H1 (cell line): Measurements from ENCODE around the gene GCHFR. TPM values are rescaled to one million over a fixed set of nuclear protein-coding genes. Genes with fewer than 3 reads are reported as not detected.

ENCODE experiments used
- CTCF ChIA-PET: fragments of 300-600 bp; sonication (Branson Sonifier 250); formaldehyde crosslinking; loops from one replicate; lab custom pipeline; 2021; ENCODE audit not compliant: partially characterized antibody; lab: Charles Lee
- POLR2A ChIA-PET: fragments of 300-600 bp; sonication (Branson Sonifier 250); formaldehyde crosslinking; loops from one replicate; lab custom pipeline; 2021; ENCODE audit warnings: inconsistent platforms; ENCODE audit not compliant: partially characterized antibody; lab: Charles Lee
- DNase-seq, 2 experiments: peaks; one replicate each; pipeline versions ENCODE4 v3.0.0 to v3.0.0-alpha.2; 2010 to 2022; ENCODE audit warnings: low spot score in 2 of 2, low read depth in 1 of 2, mixed read lengths in 1 of 2
- FAIRE-seq: peaks from 2 replicates; lab custom pipeline; 2011; peaks lifted over from hg19 to GRCh38; lab: Jason Lieb, UNC
- H2AFZ ChIP-seq: 2 replicates; pipeline ENCODE4 v1.8.1; 2012; ENCODE audit warnings: low read length, inconsistent platforms
- H2AK5ac ChIP-seq: 2 replicates; pipeline ENCODE4 v1.6.1; 2013; ENCODE audit warnings: low read depth, low read length
- H2BK120ac ChIP-seq: replicated peaks from 2 replicates; pipeline ENCODE3; 2013; ENCODE audit warnings: low read depth, low read length, inconsistent platforms
- H2BK12ac ChIP-seq: 2 replicates; pipeline ENCODE4 v1.6.1; 2013; ENCODE audit warnings: low read depth, low read length
- H2BK15ac ChIP-seq: 2 replicates; pipeline ENCODE4 v1.6.1; 2013; ENCODE audit warnings: low read length
- H2BK20ac ChIP-seq: 2 replicates; pipeline ENCODE4 v1.6.1; 2013; ENCODE audit warnings: low read length
- H2BK5ac ChIP-seq: 2 replicates; pipeline ENCODE4 v1.6.1; 2013; ENCODE audit warnings: low read depth, low read length
- H3K14ac ChIP-seq: 2 replicates; pipeline ENCODE4 v1.6.1; 2013; ENCODE audit warnings: inconsistent platforms; ENCODE audit not compliant: insufficient read length
- H3K18ac ChIP-seq: 2 replicates; pipeline ENCODE4 v1.6.1; 2013; ENCODE audit warnings: low read length; ENCODE audit errors: extremely low read depth
- H3K23ac ChIP-seq: 2 replicates; pipeline ENCODE4 v1.6.1; 2013; ENCODE audit warnings: inconsistent platforms; ENCODE audit not compliant: insufficient read length
- H3K23me2 ChIP-seq: 2 replicates; pipeline ENCODE4 v1.6.1; 2013; ENCODE audit warnings: low read depth, low read length
- H3K27ac ChIP-seq: 2 replicates; pipeline ENCODE4 v1.6.1; 2011; ENCODE audit warnings: low read depth, low read length, inconsistent platforms
- H3K27me3 ChIP-seq, 4 experiments: replicated peaks in 1 of 4; 1 replicate in 1 of 4; 2 replicates in 3 of 4; pipeline versions ENCODE4 v1.6.1 to v1.8.1; 2011 to 2013; ENCODE audit warnings: low read length in 3 of 4, mild to moderate bottlenecking in 3 of 4, inconsistent platforms in 2 of 4, mixed read lengths in 2 of 4, moderate library complexity in 1 of 4; ENCODE audit not compliant: control insufficient read depth in 3 of 4, insufficient read depth in 3 of 4; ENCODE audit errors: extremely low read depth in 1 of 4
- H3K36me3 ChIP-seq, 4 experiments: 2 replicates each; pipeline versions ENCODE4 v1.6.1 to v1.8.1; 2011 to 2013; ENCODE audit warnings: mild to moderate bottlenecking in 4 of 4, low read length in 3 of 4, moderate library complexity in 2 of 4, control low read depth in 1 of 4, inconsistent platforms in 1 of 4; ENCODE audit not compliant: insufficient read depth in 4 of 4, control insufficient read depth in 2 of 4
- H3K4ac ChIP-seq: replicated peaks from 2 replicates; pipeline ENCODE3; 2013; ENCODE audit warnings: low read length, low read depth, mixed read lengths, inconsistent platforms; ENCODE audit not compliant: insufficient read length
- H3K4me1 ChIP-seq, 4 experiments: replicated peaks in 1 of 4; 1 replicate in 1 of 4; 2 replicates in 3 of 4; pipeline versions ENCODE4 v1.6.1 to v1.8.1; 2011 to 2013; ENCODE audit warnings: low read length in 3 of 4, inconsistent platforms in 2 of 4, mixed read lengths in 1 of 4; ENCODE audit not compliant: insufficient read depth in 4 of 4, control insufficient read depth in 3 of 4
- H3K4me2 ChIP-seq, 2 experiments: 2 replicates each; pipeline versions ENCODE4 v1.6.1 to v1.8.1; 2011 to 2013; ENCODE audit warnings: low read depth in 2 of 2, low read length in 2 of 2, control low read depth in 1 of 2, inconsistent platforms in 1 of 2, mild to moderate bottlenecking in 1 of 2; ENCODE audit not compliant: insufficient read depth in 1 of 2
- H3K4me3 ChIP-seq, 4 experiments: fragments of 200-600, 300-600 bp in 1 of 4; sonication (generic), shearing (Covaris generic), sonication (Bioruptor Twin) in 1 of 4; 2 replicates each; pipeline versions ENCODE4 v1.5.1 to v1.8.1; 2011 to 2016; ENCODE audit warnings: low read length in 4 of 4, low read depth in 3 of 4, control low read depth in 2 of 4, inconsistent platforms in 2 of 4, mild to moderate bottlenecking in 2 of 4, mixed read lengths in 1 of 4, moderate library complexity in 1 of 4; ENCODE audit not compliant: insufficient read depth in 2 of 4; ENCODE audit errors: extremely low read depth in 1 of 4
- H3K56ac ChIP-seq: replicated peaks from 2 replicates; pipeline ENCODE3; 2013; ENCODE audit warnings: low read depth, mild to moderate bottlenecking, mixed read lengths, low read length, inconsistent platforms; ENCODE audit not compliant: insufficient read length
- H3K79me1 ChIP-seq: 2 replicates; pipeline ENCODE4 v1.6.1; 2013; ENCODE audit warnings: low read depth, low read length, control low read depth
- H3K79me2 ChIP-seq, 2 experiments: 2 replicates each; pipeline versions ENCODE4 v1.6.1 to v1.8.1; 2012 to 2013; ENCODE audit warnings: low read length in 2 of 2, mild to moderate bottlenecking in 2 of 2, inconsistent platforms in 1 of 2; ENCODE audit not compliant: insufficient read depth in 2 of 2, control insufficient read depth in 1 of 2
- H3K9ac ChIP-seq, 4 experiments: replicated peaks in 1 of 4; 1 replicate in 1 of 4; 2 replicates in 3 of 4; pipeline versions ENCODE4 v1.6.1 to v1.8.1; 2011 to 2013; ENCODE audit warnings: low read depth in 3 of 4, low read length in 3 of 4, control low read depth in 2 of 4, mild to moderate bottlenecking in 2 of 4, moderate library complexity in 2 of 4, inconsistent platforms in 1 of 4; ENCODE audit errors: extremely low read depth in 1 of 4
- H3K9me3 ChIP-seq, 2 experiments: 2 replicates each; pipeline versions ENCODE4 v1.6.1 to v1.8.1; 2012 to 2013; ENCODE audit warnings: mild to moderate bottlenecking in 2 of 2, moderate library complexity in 2 of 2, control low read depth in 1 of 2, inconsistent platforms in 1 of 2, low read depth in 1 of 2, low read length in 1 of 2, mixed read lengths in 1 of 2; ENCODE audit not compliant: insufficient read depth in 2 of 2
- H4K20me1 ChIP-seq, 2 experiments: replicated peaks in 1 of 2; 2 replicates each; pipeline versions ENCODE3 to v1.8.1; 2011 to 2013; ENCODE audit warnings: inconsistent platforms in 2 of 2, low read length in 2 of 2, mild to moderate bottlenecking in 1 of 2; ENCODE audit not compliant: insufficient read depth in 2 of 2, control insufficient read depth in 1 of 2
- H4K5ac ChIP-seq: 2 replicates; pipeline ENCODE4 v1.6.1; 2013; ENCODE audit warnings: low read length, low read depth, mixed read lengths, inconsistent platforms; ENCODE audit not compliant: insufficient read length
- H4K8ac ChIP-seq: 2 replicates; pipeline ENCODE4 v1.8.0; 2013; ENCODE audit warnings: mild to moderate bottlenecking, moderate library complexity, low read length, inconsistent platforms; ENCODE audit not compliant: insufficient read depth; ENCODE audit errors: extremely low read depth
- H4K91ac ChIP-seq: replicated peaks from 2 replicates; pipeline ENCODE3; 2013; ENCODE audit warnings: low read length, mixed read lengths, inconsistent platforms; ENCODE audit not compliant: insufficient read length
- CEBPB ChIP-seq: IDR thresholded peaks from 2 replicates; pipeline ENCODE4 v1.6.1; 2012; ENCODE audit warnings: low read depth, low read length
- E2F6 ChIP-seq: IDR thresholded peaks from 2 replicates; pipeline ENCODE4 v1.6.1; 2012; ENCODE audit warnings: inconsistent platforms
- JUN ChIP-seq: IDR thresholded peaks from 2 replicates; pipeline ENCODE4 v1.6.1; 2011; ENCODE audit warnings: low read depth, mild to moderate bottlenecking, improper control_type of control experiment, low read length
- NANOG ChIP-seq: IDR thresholded peaks from 2 replicates; pipeline ENCODE4 v1.6.1; 2011; ENCODE audit warnings: low read length, low read depth, mild to moderate bottlenecking, inconsistent platforms; ENCODE audit not compliant: insufficient read depth, poor library complexity, severe bottlenecking
- PHF8 ChIP-seq: fragments of 200-600 bp; sonication (generic); conservative IDR thresholded peaks from 2 replicates; pipeline ENCODE4 v1.7.1; 2012; ENCODE audit warnings: low read depth, mild to moderate bottlenecking, inconsistent platforms, low read length, moderate library complexity
- POLR2A ChIP-seq, 2 experiments: IDR thresholded peaks; 1 replicate in 1 of 2; 2 replicates in 1 of 2; pipeline ENCODE4 v1.6.1; 2011; ENCODE audit warnings: low read depth in 2 of 2, low read length in 2 of 2, mild to moderate bottlenecking in 2 of 2; ENCODE audit errors: control extremely low read depth in 1 of 2
- SIN3A ChIP-seq, 2 experiments: IDR thresholded peaks in 1 of 2; conservative IDR thresholded peaks in 1 of 2; 2 replicates each; pipeline ENCODE4 v1.6.1; 2011 to 2012; ENCODE audit warnings: low read length in 2 of 2, improper control_type of control experiment in 1 of 2, low read depth in 1 of 2, mild to moderate bottlenecking in 1 of 2
- TCF12 ChIP-seq: IDR thresholded peaks from 2 replicates; pipeline ENCODE4 v1.6.1; 2011; ENCODE audit warnings: low read depth, mild to moderate bottlenecking, low read length
- YY1 ChIP-seq: IDR thresholded peaks from 2 replicates; pipeline ENCODE4 v1.6.1; 2011; ENCODE audit warnings: low read depth, mild to moderate bottlenecking, low read length
- WGBS, 2 experiments: shearing (Covaris generic) in 1 of 2; methylation state at CpG; one replicate each; pipeline versions ENCODE4 v1.1.6 to v1.1.7; 2013 to 2015; ENCODE audit warnings: low lambda C conversion rate in 2 of 2, mixed read lengths in 2 of 2, inconsistent platforms in 1 of 2, low coverage in 1 of 2, missing lambda C conversion rate in 1 of 2; ENCODE audit not compliant: insufficient replicate concordance in 2 of 2, insufficient coverage in 1 of 2, insufficient read length in 1 of 2; ENCODE audit errors: extremely low coverage in 1 of 2, missing lambda C conversion rate in 1 of 2; 5-methylcytosine and 5-hydroxymethylcytosine counted together
- polyA plus RNA-seq, 7 experiments: library from polyadenylated mRNA; depleted of rRNA in 3 of 7; stranded (reverse) in 5 of 7; unstranded in 2 of 7; fragments of >200 nt in 5 of 7; fragments of 200-250 nt in 2 of 7; gene quantifications; 1 replicate in 5 of 7; 2 replicates in 1 of 7; 4 replicates in 1 of 7; pipeline versions ENCODE4 v1.2.1 to v1.2.3, GENCODE V29; 2011 to 2013; ENCODE audit warnings: missing spikeins in 2 of 7, mixed read lengths in 2 of 7
- total RNA-seq: library from RNA; stranded (reverse); fragmentation: NEBNext Ultra II Directional; extraction: Animal tissue kit (Norgen Biotek cat#: 25700); gene quantifications from 2 replicates; pipeline ENCODE4 v1.2.1, GENCODE V29; 2021

GCHFR gene
- total and polyA plus RNA-seq, 2 of the 8 experiments (the other 6 are each of a cell fraction or from before 2014, with no cell fraction given), result 25.9 to 81.5 TPM

- H3K4me3 ChIP-seq, result no peak overlapping the region
- H3K14ac ChIP-seq, result no peak overlapping the region
- TF ChIP-seq PHF8 (no peak), E2F6 (no peak), SIN3A (conservative IDR thresholded peaks at IDR 0.05 in 1 of 2, IDR thresholded peaks at IDR 0.05 in 1 of 2; ENCODE audit: low read depth in 1 of 2, low read length in 2 of 2) (no peak), CEBPB (no peak), YY1 (no peak), TCF12 (no peak), NANOG (no peak), POLR2A (IDR thresholded peaks at IDR 0.05; ENCODE audit: control extremely low read depth in 1 of 2, low read depth in 2 of 2, low read length in 2 of 2) (no peak), JUN (no peak)
- H2BK20ac ChIP-seq, result no peak overlapping the region
- H3K23me2 ChIP-seq, result no peaks in the 10 kb centered on the region
- 94% methylated on average over 3 of the region's 3 CpGs; no CpG with 5 or more reads in 1 of the 2 experiments for WGBS, 2 experiments
- H3K4ac ChIP-seq, result no peak overlapping the region
- DNase-seq (no peak), FAIRE-seq (no peak)
- no peaks in the 10 kb centered on the region for H3K27me3 ChIP-seq
- no peaks in the 10 kb centered on the region for H3K79me2 ChIP-seq
- no peak overlapping the region for H2BK15ac ChIP-seq
- H4K5ac ChIP-seq, result no peak overlapping the region
- no peak overlapping the region for H4K8ac ChIP-seq
- H2BK12ac ChIP-seq, result no peak overlapping the region
- no peak overlapping the region for H4K91ac ChIP-seq
- ChIA-PET CTCF (interaction anchor here (0.8 to 2.3 kb wide), 7 partner anchors 9 to 163 kb away, joined by 3 to 8 read pairs (median 5); partner anchors contain the start of gene VPS18), POLR2A (interaction anchor here (0.7 to 2.2 kb wide), 3 partner anchors 9 to 37 kb away, joined by 3 to 9 read pairs (median 6); partner anchors contain the start of gene RAD51)
- H3K56ac ChIP-seq, result no peak overlapping the region
- H3K79me1 ChIP-seq, result no peaks in the 10 kb centered on the region
- no peaks in the 10 kb centered on the region for H3K4me1 ChIP-seq
- no peaks in the 10 kb centered on the region for H3K9me3 ChIP-seq
- H3K36me3 ChIP-seq, result peaks cover 5 to 56% (median 40%) of the 10 kb centered on the region in 4 experiments; a peak in 7 of 8 replicates
- no peak overlapping the region for H2BK120ac ChIP-seq
- H2BK5ac ChIP-seq, result no peak overlapping the region
- H3K4me2 ChIP-seq, result no peak overlapping the region
- H3K9ac ChIP-seq, result no peak overlapping the region
- H3K27ac ChIP-seq, result no peak overlapping the region
- H2AK5ac ChIP-seq, result no peak overlapping the region
- H4K20me1 ChIP-seq, result peaks cover 0 to 2% of the 10 kb centered on the region in 2 experiments
- H2AFZ ChIP-seq, result no peak overlapping the region
- no peak overlapping the region for H3K18ac ChIP-seq
- no peak overlapping the region for H3K23ac ChIP-seq
Measured at GRCh38 chr15:40731034-40731433, 32.8 kb upstream of the GCHFR start.
